HG03280 (cell line): ENCODE results near the gene SMG6.

Source experiments
- ATAC-seq: cut with Tn5 transposase; IDR thresholded peaks from one replicate; pipeline ENCODE4 v1.9.1; 2021; ENCODE audit warnings: mild to moderate bottlenecking, moderate library complexity; ENCODE audit not compliant: unreplicated experiment

SMG6 gene

DNA sequence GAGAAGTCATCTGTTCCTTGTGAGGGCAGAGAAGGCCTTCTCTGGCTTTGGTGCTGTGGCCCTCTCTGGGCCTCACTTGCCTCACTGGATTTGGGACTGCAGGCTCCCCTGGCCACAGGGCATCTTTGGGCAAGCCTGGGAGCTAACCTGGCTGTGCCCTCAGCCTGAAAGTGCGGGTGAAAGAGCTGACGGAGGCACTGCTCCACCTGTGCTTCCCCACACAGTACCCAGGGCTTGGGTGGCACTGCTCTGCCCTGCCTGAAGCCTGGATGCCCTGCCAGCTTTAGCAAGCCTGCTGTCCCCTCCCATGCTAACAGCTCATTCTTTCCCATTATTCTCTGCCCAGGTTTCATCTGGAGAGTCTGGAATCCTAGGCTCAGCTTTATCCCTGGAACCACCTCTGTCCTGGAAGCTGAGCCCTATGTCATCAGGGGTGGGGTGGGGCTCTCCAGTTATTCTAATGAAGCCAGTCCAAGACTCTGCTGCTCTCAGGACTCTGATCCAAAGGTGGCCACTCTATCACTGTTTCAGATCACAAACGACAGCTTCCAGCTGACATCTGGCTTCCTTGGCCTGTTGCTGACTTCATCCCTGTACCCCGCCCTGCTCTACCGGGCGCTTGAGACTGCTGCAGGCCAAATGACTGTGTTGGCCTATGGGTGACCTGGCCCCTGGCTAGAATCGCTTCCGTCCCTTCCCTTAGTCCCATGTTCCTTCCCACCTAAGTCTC, 219.4 kb downstream of the SMG6 start:
- no peak for ATAC-seq

DNA sequence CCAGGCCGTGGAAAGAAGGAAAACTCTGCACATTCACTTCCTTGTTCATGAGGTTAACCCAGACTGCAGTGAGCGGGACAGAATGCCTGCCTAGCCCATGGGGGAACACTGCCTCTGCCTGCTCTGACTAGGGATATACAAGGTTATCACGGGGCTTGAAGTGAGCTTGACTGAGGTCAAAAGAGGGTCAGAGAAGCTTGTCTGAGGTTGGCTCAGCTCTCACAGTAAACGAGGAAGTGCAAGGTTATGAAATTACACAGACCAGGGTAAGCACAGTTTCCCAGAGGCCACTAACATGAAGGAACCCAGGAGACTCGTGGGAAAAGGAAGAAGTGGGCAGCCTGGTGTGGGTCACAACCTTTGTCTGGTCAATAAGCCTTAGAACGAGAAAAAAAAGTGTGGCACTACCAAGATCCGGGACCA, 220.0 kb downstream of the SMG6 start:
- ATAC-seq = no peak

DNA sequence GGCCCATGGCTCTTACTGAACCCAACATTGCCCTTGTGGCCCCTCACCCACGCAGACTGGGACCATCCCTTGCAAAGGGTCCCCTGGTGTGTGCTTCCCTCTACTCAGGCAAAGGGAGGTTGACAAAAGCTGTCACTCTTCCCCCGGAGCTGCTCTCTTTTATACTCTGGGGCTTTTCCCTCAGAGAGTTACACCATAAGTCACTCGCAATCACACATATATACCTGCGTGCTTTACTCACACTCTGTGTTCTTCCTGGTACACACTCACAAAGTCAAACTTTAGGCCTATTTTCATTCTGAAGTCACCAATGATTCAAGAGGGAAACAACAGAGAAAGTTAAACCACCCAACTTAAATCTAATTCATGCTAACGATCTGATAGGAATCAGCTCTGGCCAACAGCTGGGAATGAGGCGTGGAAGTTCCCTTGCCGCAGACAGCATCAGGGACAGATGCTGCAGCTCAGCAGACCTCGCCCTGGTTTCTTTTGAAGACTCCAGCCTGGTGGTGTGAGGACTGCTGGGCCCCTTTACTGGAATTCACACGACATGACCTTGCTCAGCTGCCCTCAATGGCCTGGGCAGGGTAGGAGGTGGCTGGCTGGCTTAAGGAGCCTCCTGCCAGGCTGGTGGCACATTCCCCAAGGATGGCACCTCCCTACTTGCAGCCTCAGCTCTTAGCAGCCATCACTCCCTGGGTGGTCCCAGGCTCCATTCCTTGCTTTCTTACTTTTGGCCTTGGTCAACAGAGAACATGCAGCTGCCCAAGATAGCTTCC, 221.4 kb downstream of the SMG6 start:
- no peak for ATAC-seq

DNA sequence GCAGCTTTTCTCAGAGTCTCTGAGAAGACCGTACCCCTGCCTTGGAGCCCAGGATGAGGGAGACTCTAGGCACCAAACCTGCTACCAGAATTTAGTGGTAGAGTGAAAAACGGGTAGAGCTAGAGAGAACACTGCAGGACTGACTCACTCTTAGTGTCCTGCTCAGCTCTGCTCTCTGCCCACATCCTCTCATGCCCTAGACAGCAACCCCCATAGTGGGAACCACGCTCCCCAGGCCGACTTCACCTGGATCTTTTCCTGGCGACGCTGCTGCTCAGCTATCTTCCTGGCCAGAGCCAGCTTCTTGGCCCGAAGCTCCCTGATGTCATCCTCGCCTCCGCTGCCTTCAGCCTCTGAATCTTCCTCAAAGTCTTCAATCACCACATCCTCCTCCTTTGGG, 222.0 kb downstream of the SMG6 start:
- no peak for ATAC-seq

DNA sequence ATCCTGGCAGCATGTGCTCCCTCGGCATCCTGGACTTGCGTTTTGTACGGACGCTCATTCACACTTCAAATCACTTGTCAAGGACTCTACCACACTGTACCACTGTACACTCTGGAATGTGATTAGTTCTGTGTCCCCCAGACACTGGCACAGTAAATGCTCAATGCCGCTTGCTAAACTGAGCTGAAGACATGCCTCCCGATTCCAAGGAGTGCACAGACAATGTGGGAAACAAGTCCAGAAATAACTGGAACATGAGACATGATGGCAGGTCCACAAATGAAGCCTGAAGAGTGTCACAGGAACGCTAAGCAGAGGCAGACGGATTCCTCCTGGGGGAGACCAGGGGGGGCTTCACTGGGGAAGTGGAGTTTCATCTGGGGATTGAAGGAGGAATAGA, 226.5 kb downstream of the SMG6 start:
- ATAC-seq = no peak

DNA sequence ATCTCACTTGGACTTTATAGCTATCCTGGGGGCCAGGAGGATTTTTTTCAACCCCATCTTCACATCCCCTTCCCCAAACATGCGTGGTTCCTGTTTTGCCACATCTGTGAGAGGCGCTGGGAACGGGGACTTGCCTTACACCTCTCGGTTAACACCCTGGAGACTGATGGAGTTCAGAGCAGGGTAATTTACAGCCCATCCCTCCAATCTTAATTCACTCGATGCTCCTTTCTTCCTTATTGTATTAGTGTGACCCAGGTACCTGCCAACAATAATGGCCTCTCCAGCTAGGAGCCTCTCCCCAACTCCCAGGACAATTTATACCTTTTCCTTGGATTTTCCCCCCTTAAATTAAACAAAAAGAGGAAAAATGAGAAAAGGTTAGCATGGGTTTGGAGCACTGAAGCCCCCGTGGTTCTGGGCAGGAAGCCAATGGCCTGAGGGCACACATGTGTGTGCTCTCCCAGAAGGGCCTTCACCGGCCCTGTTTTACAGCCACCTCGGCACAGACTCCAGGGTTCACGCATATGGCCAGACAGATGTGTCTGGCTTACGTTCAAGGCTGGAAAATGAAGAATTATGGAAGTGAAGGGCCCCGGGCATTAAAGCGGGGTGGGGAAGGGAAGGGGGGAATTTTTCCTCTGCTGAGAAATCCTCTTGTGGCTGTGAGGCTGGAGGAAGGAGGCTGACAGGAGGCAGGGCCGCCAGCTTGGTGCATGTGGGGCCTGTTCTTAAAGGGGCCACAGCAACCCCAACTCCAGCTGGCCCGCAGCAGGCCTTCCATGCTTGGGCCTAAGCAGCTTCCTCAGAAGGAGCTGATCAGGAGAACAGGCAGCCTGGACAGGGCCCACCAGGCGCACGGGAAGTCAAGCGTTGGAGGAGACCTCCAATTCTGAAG, 227.2 kb downstream of the SMG6 start:
- ATAC-seq = no peak

DNA sequence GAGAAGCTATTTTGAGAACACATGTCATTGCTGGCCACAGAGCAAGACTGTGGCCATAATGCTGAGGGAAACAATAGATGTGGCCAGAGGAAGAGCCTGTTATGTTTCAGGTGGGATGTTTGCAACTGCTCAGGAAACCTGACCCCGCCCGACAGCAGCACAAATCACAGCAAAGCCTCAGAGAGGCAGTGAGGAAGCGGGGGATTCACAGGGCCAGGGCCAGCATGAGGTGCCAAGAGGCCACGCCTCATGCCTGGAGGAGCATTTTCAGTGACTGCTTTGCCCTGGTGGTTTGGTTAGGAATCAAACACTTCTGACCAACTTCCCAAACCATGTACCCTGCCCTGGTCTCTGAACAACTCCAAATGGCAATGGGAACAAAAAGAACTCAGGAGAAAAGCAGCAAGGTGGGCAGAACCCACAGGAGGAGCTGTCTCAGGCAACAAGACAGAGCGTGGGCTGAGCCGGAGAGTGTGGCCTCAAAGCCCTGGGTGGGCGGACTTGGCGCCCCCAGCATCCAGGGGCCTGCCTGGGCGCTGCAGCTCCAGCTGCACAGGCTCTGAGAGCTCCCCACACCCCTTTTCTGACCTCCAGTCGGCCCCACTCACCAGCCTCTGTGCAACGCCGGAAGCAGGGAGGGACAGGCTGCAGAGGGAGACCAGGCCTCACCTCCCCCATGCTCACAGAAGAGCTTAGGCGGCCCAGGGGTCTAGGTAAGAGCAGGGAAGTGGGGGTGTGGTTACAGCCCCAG, 228.1 kb downstream of the SMG6 start:
- no peak for ATAC-seq

DNA sequence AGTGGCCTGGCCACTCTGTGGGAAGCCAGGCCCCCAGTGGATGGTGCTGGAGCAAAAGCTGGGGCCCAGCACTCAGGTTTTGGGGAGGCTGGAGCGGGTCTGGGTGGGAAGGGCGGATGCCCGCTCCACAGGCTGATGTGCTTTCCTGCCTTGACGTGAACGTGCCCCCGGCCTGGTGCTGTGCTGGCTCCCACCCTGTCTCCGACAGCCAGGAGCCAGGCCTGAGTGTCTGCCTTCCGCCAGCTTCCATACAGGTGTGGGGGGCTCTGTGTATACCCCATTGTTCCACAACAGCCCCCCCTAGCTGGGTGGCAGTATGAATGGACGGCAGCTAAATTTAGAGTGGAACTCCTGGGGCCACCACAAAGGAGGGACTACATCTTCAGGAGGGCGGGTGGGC, 228.7 kb downstream of the SMG6 start:
- ATAC-seq = no peak

DNA sequence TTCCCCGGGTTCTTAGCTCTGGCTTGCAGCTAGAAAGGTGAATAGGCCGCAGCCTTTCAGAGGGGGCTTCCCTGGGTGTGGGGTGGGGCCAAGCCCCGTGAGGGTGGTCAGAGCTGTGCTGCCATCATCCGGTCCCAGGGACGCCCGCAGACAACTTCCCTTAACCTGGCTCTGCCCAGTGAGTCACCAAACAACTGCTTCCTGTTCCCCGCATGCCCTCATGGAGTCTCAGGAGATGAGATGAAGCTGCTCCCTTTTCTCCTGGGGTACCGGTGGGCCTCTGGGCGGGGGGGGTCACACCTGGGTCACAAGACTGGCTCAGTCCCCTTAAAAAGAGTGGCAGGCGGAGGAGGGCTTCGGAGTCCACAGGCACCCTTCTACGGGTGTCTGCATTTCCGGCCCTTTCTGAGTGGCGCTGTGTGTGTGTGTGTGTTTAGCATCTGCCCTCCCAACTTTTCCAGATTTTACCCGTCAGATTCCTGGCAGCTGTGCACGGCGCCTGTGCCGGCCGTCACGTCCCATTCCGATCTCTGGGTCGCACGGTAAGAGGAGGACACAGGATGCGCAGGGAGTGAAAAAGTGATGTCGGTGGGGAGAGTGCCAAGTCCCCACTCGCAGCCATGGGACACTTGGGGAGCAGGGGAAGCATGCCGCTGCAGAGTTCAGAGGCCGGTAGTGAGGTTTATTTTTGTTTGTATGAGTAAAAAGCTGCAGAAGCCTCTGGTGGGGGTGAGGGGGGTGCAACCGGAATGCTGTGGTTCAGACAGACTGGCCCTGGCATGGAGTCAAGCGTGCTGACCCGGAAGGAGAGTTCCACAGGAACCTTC, 231.9 kb downstream of the SMG6 start:
- no peak for ATAC-seq

DNA sequence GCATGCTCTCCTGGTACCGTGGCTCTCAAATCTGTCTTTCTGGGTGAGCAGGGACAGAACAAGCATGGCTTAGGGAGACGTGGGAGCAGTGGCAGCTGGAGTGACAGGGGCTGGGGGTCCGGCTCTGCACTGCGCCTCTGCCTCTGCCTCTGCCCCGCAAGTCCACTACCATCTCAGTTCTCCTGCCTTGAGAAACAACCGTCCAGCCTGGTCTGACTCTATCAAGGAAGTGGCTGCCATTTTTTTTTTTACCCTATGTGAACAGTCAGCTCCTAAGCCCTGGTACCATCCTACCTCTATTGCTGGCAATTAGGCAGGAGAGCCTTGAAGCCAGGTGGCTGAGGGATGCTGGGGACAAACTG, 232.6 kb downstream of the SMG6 start:
- ATAC-seq = no peak

DNA sequence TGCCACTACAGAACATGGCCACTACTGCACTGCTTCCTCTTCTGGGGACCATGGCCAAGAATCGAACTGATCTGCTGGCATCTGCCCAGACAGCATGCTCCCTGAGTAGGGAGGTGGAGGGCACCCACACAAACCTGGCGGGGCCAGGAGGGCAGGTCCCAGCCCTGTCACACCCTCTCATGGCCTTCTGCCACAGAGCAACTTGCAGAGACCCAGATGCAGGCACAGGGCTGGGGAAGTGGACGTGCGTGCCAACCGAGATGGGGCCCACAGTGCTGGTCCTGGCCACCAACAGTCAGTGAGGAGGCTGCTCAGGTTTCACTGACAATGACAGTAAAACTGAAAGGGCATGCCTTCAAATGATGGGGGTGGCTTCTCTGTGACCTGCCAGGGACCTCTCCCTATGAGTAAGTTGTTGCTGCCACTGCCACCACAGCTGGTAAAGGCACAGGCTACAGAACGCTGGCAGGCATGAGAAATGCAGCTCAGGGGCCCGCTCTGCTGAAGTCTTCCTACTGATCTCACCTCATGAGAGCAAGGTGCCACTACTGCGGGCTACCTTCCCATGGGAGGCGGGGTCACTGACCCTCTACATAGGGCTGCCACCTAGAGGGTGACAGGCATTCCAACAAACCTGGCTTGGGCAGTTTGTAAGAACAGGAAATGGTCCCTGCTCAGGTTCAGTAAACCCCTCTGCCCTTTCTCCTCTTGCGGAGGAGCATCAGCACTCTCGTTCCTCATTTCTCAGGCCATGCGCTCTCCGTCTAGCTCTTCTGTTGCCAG, 233.2 kb downstream of the SMG6 start:
- ATAC-seq = peak; percentile 75

DNA sequence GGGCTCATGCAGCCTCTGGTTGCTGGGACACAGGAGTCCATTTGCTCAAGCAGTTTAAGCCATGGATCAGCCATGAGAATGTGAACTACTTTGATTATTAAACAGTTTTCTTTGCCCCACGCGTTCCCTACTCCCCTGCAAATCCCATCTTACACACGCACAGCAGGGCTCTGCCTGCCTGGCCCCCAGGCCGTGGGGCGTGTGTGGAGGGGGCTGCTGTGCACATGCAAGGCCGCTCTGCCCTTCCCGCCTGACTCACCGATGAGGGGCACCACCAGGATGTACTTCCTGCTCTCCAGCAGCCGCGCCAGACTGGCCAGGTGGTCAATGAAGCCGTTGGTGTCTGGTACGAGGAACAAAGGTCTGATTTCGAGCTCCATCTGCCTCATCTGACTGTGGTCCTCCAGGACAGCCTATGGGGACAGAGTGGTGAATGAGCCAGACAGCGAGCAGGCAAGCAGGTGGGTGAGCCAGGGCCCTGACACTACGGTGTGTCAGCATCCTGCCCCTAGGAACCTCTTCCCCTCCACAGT, 235.0 kb downstream of the SMG6 start:
- no peak for ATAC-seq

DNA sequence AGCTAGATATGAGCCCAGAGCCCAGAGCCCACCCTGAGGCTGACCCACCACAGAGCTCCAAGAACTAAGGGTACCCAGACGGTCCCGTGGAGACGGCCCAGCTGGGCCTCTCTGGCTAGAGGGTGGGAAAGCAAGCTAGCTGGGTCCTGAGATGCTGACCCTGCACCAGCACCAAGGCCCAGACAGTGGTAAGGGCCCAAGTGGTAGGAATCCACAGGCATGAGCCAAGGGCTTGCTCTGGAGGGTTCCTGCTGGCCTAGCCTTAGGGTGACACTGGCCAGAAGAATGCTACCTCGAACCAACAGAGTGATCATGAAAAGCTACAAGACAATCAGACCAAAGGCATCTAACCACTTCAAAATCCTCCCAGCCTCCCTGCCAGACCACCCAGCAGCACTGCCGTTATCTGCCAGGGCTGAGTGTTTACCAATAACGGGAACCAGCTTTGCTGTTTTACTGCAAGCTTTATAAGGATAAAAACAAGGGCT, 235.5 kb downstream of the SMG6 start:
- no peak for ATAC-seq

DNA sequence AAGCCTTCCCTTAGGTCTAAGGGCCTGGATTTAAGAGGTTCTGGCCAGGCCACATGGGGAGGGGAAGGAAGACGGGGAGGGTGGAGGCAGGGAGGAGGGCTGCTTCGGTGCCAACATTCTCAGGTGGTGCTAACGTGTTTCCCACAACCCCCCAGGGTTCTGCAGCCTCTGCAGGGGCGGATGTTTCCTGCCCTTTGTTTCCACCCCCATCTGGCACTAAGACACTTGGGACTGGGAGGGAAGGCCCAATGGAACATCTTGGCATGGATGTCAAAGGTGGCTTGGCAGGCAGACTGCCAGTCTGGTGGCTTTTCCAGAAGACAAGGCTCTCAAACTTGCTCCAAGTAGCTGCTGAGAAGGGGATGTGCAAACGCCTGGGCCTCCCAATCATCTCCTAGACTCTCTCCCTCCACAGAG, 236.0 kb downstream of the SMG6 start:
- no peak for ATAC-seq

DNA sequence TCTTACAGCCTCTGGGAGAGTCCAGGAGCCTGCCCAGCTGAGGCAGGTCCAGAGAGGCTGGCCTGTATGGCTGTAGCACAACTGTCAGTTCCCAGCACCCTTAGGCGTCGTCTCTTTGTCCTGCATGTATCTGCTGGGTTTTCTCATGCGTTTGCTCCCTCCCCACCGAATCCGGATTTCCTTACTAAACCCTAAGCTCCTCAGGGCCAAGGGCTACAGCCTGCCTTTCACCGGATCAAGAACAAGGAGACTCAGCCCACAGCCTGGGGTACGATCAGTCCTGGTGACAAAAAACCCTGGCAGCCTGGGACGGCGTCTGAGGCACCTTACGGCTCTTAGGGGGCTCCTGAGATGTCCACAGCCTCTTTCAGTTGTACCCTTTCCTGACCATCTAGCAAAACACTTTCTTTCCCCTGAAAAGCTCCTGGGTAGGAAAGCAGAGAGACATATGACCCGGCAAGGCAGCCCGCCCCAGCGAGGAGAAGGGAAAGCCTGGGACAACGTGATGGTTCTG, 236.5 kb downstream of the SMG6 start:
- ATAC-seq = no peak

DNA sequence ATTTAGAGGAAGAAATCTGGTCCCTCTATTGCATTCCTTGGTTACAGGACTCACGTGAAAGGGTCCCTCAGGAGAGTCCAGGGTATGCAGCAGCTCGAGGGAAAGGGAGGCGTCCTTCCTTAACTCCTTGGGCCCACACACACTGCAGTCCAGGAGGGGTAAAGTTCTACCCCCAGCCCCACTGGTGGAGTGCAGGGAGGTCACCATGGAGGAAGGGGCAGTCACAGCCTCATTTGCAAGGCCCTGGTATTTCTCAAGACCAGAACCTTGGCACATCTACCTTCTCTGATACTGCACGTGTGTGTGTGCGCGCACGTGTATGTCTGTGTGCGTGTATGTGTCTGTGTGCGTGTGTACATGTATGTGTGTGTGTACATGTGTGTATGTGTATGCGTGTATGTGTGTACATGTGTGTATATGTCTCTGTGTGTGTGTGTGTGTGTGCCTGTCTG, 237.6 kb downstream of the SMG6 start:
- no peak for ATAC-seq

DNA sequence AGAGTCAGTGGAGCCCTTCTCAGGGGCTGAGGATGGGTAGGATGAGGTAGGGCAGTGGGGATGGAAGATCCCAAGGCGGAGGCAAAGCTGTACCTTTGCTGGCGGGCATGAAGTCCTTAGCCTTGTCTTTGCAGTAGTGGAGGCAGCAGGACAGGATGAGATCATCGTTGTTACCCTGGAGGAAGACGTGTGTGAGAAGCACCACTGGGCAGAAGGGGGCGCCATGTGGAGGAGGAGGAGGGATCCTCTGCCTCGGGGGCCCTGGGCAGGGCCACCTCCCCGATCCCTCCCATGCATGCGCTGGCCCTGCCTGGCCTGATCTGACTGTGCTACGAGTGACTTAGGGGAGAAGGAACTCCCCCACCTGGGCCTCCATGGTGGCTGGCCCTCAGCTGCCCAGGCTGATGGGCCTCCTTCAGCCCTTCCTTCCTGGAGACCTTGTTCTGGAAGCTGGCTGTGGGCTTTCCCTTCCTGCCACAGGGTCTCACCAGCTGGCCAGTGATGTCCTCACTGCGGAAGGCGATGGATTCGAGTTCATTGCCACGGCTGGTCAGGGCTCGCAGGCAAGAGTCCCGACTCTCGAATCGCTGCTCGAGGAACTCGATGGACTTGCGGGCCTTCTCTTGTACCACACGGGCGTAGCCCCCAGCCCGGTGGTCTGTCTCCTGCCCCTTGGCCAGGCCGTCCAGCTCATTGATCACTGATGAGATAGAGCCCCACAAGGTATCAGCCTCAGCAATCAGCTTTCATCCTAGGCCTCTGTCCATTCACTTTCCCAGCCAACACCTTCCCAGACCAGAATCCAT, 238.4 kb downstream of the SMG6 start:
- no peak for ATAC-seq

DNA sequence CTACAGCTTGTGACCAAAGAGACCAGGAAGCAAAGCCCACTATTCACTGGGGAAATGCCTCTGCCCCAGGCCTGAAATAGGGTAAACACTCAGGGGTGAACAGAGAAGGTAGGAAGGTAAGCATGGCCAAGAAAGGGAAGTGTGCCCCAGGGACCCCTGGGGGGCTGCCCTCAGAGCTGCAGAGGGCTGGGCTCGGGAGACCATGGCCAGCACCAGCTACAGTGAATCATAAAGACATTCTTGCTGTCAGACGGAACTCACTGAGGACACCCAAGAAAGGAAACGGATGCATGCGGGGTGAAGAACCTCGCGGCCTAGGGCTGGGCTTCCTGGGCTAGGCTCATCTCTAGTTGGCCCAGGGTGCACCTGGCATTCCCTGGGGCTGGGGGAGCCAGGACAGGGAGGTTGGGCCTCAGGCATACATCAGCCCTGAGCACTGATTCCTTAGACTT, 239.0 kb downstream of the SMG6 start:
- ATAC-seq = no peak
